HEK293 (cell line): ENCODE measurements around the gene SHOC2.

Experiments
- ZNF132 ChIP-seq: fragments of 450-650 bp; formaldehyde crosslinking; IDR thresholded peaks from 2 replicates; pipeline ENCODE4 v1.5.1; 2017; ENCODE audit warnings: missing biosample characterization, missing genetic modification characterization, borderline replicate concordance
- ZNF843 ChIP-seq: fragments of 450-650 bp; formaldehyde crosslinking; IDR thresholded peaks from 2 replicates; pipeline ENCODE4 v1.5.1; 2016; ENCODE audit warnings: missing biosample characterization, missing genetic modification characterization
- TF ChIP-seq, protein P1 (sequence below): fragments of 450-650 bp; formaldehyde crosslinking; IDR thresholded peaks from 2 replicates; pipeline ENCODE4 v1.5.1; 2016; ENCODE audit warnings: missing biosample characterization, missing genetic modification characterization
- TF ChIP-seq, protein P2 (sequence below): fragments of 450-650 bp; formaldehyde crosslinking; IDR thresholded peaks from 2 replicates; pipeline ENCODE4 v1.5.1; 2016; ENCODE audit warnings: missing biosample characterization, missing genetic modification characterization
- TF ChIP-seq, protein P3 (sequence below): fragments of 450-650 bp; formaldehyde crosslinking; IDR thresholded peaks from 2 replicates; pipeline ENCODE4 v1.5.1; 2016; ENCODE audit warnings: missing biosample characterization, missing genetic modification characterization

DNA sequence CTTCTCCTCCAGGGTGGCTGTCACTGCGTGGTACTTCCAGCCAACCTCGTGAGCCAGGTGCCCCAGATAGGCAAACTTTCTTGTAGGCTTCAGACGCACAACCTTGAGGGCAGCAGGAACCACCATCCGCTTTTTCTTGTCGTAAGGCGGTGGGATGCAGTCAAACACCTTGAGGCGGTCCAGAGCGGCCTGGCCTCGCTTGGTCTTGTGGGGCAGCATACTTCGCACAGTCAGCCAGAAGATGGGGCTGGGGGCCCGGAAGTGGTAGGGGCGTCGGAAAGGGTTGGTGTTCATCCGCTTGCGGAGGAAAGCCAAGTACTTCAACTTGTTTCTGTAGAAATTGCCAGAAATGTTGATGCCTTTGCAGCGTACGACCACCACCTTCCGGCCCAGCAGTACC lies 17.4 kb downstream of the SHOC2 start:
- TF ChIP-seq, protein P1, sequence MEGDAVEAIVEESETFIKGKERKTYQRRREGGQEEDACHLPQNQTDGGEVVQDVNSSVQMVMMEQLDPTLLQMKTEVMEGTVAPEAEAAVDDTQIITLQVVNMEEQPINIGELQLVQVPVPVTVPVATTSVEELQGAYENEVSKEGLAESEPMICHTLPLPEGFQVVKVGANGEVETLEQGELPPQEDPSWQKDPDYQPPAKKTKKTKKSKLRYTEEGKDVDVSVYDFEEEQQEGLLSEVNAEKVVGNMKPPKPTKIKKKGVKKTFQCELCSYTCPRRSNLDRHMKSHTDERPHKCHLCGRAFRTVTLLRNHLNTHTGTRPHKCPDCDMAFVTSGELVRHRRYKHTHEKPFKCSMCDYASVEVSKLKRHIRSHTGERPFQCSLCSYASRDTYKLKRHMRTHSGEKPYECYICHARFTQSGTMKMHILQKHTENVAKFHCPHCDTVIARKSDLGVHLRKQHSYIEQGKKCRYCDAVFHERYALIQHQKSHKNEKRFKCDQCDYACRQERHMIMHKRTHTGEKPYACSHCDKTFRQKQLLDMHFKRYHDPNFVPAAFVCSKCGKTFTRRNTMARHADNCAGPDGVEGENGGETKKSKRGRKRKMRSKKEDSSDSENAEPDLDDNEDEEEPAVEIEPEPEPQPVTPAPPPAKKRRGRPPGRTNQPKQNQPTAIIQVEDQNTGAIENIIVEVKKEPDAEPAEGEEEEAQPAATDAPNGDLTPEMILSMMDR (tag by site-specific recombination), result no peak
- TF ChIP-seq ZNF843 (tag by site-specific recombination) (no peak), ZNF132 (no peak)
- TF ChIP-seq, protein P2, sequence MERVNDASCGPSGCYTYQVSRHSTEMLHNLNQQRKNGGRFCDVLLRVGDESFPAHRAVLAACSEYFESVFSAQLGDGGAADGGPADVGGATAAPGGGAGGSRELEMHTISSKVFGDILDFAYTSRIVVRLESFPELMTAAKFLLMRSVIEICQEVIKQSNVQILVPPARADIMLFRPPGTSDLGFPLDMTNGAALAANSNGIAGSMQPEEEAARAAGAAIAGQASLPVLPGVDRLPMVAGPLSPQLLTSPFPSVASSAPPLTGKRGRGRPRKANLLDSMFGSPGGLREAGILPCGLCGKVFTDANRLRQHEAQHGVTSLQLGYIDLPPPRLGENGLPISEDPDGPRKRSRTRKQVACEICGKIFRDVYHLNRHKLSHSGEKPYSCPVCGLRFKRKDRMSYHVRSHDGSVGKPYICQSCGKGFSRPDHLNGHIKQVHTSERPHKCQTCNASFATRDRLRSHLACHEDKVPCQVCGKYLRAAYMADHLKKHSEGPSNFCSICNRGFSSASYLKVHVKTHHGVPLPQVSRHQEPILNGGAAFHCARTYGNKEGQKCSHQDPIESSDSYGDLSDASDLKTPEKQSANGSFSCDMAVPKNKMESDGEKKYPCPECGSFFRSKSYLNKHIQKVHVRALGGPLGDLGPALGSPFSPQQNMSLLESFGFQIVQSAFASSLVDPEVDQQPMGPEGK (tag by site-specific recombination), result no peak
- TF ChIP-seq, protein P3, sequence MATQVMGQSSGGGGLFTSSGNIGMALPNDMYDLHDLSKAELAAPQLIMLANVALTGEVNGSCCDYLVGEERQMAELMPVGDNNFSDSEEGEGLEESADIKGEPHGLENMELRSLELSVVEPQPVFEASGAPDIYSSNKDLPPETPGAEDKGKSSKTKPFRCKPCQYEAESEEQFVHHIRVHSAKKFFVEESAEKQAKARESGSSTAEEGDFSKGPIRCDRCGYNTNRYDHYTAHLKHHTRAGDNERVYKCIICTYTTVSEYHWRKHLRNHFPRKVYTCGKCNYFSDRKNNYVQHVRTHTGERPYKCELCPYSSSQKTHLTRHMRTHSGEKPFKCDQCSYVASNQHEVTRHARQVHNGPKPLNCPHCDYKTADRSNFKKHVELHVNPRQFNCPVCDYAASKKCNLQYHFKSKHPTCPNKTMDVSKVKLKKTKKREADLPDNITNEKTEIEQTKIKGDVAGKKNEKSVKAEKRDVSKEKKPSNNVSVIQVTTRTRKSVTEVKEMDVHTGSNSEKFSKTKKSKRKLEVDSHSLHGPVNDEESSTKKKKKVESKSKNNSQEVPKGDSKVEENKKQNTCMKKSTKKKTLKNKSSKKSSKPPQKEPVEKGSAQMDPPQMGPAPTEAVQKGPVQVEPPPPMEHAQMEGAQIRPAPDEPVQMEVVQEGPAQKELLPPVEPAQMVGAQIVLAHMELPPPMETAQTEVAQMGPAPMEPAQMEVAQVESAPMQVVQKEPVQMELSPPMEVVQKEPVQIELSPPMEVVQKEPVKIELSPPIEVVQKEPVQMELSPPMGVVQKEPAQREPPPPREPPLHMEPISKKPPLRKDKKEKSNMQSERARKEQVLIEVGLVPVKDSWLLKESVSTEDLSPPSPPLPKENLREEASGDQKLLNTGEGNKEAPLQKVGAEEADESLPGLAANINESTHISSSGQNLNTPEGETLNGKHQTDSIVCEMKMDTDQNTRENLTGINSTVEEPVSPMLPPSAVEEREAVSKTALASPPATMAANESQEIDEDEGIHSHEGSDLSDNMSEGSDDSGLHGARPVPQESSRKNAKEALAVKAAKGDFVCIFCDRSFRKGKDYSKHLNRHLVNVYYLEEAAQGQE (tag by site-specific recombination), result no peak
